C4-2B (cell line): ENCODE data around the gene CDCA4.

Source experiments
- H3K27ac ChIP-seq: fragments of 450-650 bp; 2 replicates; pipeline ENCODE4 v1.5.1; 2017
- ZFX ChIP-seq: fragments of 450-650 bp; IDR thresholded peaks from 2 replicates; pipeline ENCODE4 v1.6.1; 2017
- TF ChIP-seq, protein P1 (sequence below): fragments of 450-650 bp; conservative IDR thresholded peaks from 2 replicates; pipeline ENCODE4 v1.5.1; 2017; ENCODE audit warnings: mild to moderate bottlenecking

CDCA4 gene

DNA sequence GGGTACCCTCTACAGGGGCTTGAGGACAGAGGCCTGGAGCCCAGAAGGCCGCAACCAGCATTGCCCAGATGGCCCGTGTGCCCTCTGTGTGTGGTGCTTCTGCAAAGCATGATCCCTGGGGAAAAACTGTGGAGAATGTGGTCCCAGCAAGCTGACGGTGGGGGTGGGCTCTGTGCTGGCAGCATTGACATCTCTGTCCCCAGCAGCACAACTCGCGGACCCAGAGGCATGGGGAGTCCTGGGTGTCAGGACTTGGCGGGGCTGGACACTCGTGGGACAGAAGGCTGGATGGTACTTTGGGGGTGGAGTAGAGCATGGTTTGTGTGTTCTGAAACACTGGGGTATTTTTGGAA lies 31.0 kb downstream of the CDCA4 start:
- TF ChIP-seq, protein P1, sequence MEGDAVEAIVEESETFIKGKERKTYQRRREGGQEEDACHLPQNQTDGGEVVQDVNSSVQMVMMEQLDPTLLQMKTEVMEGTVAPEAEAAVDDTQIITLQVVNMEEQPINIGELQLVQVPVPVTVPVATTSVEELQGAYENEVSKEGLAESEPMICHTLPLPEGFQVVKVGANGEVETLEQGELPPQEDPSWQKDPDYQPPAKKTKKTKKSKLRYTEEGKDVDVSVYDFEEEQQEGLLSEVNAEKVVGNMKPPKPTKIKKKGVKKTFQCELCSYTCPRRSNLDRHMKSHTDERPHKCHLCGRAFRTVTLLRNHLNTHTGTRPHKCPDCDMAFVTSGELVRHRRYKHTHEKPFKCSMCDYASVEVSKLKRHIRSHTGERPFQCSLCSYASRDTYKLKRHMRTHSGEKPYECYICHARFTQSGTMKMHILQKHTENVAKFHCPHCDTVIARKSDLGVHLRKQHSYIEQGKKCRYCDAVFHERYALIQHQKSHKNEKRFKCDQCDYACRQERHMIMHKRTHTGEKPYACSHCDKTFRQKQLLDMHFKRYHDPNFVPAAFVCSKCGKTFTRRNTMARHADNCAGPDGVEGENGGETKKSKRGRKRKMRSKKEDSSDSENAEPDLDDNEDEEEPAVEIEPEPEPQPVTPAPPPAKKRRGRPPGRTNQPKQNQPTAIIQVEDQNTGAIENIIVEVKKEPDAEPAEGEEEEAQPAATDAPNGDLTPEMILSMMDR, result no peak
- no peak for TF ChIP-seq ZFX
- no peak overlapping the region for H3K27ac ChIP-seq

DNA sequence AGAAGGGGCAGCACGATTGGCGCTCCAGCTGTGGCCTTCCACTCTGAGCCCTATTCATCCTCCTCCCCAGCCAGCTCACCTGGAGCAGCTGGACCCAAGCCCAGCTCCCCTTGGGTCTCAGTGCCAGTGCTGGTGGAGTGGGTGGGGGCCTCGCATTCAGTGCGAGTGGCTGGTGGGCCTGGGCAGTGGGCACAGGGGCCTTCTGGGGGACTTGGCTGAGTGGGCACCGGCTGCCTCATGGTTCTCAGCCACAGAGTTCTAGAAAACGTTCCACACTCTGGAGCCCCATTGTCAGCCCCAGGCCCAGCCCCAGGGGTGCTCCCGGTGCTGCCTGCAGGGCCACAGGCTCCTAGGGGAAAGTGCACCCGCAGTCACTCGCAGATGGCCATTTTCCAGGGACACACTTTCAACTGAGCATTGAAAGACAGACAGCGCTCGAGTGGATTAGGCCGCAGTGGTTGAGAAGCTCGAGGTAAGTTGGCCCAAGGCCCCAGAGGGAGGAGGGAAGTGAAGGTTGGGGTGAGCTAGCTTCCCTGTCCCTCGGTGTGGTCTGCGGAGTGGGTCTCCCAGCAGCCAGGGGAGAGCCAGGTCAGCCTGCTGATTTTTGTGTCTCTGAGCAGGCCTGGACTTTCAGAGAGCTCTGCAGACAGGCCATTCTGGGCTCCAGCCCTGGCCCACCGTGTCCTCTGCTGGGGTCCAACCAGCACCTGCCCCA lies 31.5 kb downstream of the CDCA4 start:
- H3K27ac ChIP-seq, result no peak overlapping the region
- TF ChIP-seq, protein P1, result no peak
- no peak for TF ChIP-seq ZFX

DNA sequence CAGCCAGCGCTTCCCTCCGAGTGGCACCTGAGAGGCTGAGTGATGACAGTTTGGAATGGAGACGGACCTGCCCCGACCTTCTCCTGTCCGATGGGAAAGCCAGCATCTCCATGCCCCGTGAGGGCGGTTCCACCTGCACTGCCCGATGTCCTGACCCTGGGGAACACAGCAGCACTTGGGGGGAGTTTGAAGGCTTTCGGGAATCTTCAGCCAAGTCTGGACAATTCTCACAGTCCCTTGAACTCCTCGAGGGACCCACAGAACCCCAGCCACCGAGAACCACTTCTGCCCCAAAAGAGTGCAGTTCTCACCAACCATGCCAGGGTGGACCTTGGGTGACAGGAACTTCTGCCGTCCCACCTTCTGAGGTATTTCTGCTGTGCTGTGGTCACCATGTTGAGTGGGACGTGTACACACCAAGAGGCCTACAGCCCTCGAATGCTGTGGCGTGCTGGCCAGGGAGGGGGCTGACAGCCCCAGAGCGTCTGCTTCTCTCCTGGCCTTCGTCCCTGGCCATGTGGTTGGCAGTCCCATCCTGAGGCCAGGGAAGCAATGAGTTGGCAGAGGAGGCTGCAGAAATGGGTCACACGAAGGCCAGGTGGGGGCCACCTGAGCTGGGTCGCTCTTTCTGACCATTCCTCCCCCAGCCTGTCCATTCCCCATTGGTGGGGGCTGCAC lies 34.3 kb downstream of the CDCA4 start:
- no peak for TF ChIP-seq ZFX
- TF ChIP-seq, protein P1, result no peak
- H3K27ac ChIP-seq, result peak overlapping the region; percentile 66

DNA sequence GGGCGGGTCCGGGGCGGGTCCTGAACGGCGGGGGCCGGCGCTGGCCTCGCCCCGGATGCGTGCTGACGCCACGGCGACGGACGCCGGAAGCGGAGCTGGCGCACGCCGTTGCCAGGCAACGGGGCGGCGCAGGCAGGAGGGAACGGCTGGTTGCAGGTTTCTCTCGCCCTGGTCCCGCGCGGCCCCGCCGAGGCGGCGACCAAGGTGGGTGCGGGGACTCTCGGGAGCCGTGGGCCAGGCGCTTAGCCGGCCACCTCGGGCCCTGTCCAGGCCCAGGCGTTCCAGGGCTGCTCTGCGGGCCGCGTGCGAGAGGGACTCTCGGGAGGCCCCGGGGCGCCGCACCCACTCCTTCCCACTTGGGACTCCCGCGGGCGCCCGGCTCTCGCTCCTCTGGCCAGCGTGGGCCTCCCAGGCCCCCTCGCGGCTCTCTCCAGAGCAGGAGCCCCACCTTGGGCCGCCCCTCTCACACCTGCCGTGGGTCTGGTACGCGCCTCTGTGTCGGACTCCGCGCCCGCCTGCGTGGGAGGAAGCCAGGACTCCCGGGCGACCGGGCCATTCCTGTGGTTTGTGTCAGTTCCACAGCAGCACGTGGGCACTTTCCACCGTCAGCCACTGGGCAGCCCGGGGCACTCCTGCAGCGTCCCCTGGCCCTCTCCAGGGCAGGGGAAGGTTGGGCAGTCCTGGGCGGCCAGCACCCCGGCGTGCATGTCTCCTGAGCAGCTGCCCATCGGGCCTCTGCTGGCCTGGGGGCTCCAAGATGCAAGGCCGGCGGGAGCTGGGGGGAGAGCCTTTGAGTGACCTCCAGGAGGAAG lies 35.0 kb downstream of the CDCA4 start, which contains the start of gene CLBA1:
CLBA1 (plus strand) TSS at position 114 of the 812 bp plus-strand sequence; CDS start at position 758, 644 bp downstream.
- peak; percentile 59; the same call in 1 of the 2 replicates for TF ChIP-seq ZFX
- TF ChIP-seq, protein P1, result no peak
- peak within 1 kb of the TSS; percentile 66 for H3K27ac ChIP-seq

DNA sequence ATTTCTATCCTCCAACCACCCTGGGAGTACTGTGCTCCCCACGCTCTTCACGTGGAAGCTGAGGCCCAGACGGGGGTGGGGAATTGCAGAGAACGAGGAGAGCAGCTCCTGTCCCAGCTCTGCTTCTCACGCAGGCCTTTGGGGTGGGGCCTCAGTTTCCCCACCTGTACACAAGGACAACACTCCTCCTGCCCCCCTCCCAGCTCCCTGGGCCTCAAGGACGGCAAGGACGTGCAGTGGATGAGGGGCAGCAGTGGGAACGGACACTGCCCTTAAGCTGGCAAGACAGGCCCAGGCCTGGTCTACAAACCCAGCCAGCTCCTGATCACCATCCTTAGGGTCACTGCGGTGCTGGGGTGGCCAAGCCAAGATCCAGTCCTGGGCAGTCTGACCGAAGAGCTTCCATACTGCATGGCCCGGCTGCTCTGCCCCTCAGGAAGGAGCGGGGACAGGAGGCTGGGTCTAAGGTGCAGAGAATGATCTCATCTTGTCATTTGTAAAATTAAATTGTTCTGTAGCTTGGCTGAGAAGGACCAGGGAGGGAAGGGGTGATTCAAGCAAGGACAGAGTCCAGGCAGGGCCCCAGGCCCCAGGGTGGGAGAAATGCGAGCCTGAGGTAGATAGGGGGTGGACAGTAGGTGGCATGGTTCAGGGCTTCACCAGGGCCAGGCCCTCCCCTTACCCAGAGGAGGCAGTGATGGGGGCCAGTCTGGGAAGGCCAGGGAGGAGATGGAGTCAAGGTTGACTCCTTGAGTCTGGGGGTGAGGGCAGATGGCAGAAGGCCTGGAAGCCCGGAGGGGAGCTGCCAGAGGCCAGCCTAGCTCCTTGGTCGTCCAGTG lies 36.6 kb downstream of the CDCA4 start:
- no peak overlapping the region for H3K27ac ChIP-seq
- TF ChIP-seq ZFX, result no peak
- TF ChIP-seq, protein P1, result no peak

DNA sequence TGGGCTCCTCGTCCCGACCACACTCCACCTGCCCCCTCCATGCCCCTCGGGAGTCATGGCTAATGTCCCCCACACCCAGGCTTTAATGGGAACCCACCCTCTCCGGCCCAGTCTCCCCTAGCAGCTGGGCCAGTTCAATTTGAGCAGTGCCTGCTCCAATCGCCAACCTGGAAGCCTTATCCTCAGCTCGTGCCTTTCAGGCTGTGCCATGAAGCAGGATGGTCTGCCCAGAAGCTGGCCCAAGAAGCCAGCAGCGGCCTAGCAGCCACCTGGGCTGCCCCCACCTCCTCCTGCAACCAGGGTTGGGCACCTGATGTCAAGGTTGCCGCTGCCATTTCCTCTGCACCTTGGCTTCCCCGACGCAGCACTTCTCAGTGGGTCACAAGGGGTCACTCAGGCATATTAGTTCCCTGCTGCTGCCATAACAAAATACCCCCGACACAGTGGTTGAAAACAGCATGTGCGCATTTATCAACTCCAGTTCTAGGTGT lies 37.6 kb downstream of the CDCA4 start:
- H3K27ac ChIP-seq, result no peak overlapping the region
- no peak for TF ChIP-seq ZFX
- TF ChIP-seq, protein P1, result no peak
